GM12874 (cell line): ENCODE data around the gene RCN2.

Source experiments
- TF ChIP-seq, protein P1 (sequence below): IDR thresholded peaks from 2 replicates; pipeline ENCODE4 v1.5.1; 2011; ENCODE audit warnings: low read depth, mild to moderate bottlenecking, control low read depth, low read length, moderate library complexity; ENCODE audit not compliant: insufficient read depth

Gene RCN2

DNA sequence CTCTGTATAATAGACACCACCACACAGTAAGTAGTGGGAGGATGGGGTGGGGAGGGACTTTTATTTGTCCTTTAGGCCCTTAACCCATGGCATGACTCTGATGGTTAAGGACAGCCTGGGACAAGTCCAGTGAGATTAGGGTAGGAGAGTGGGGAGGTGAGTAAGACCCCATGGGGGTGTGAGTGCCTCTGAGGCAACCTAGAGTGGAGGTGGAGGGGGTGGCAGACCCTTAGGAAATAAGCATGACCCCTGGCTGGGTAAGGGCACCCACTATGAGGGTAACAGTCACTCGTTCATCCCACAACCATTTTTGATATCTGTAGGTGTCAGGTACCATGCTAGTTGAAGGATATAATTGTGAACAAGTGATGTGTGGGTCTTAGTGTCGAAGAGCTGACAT, 42.4 kb downstream of the RCN2 start:
- TF ChIP-seq, protein P1, sequence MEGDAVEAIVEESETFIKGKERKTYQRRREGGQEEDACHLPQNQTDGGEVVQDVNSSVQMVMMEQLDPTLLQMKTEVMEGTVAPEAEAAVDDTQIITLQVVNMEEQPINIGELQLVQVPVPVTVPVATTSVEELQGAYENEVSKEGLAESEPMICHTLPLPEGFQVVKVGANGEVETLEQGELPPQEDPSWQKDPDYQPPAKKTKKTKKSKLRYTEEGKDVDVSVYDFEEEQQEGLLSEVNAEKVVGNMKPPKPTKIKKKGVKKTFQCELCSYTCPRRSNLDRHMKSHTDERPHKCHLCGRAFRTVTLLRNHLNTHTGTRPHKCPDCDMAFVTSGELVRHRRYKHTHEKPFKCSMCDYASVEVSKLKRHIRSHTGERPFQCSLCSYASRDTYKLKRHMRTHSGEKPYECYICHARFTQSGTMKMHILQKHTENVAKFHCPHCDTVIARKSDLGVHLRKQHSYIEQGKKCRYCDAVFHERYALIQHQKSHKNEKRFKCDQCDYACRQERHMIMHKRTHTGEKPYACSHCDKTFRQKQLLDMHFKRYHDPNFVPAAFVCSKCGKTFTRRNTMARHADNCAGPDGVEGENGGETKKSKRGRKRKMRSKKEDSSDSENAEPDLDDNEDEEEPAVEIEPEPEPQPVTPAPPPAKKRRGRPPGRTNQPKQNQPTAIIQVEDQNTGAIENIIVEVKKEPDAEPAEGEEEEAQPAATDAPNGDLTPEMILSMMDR, result no peak

DNA sequence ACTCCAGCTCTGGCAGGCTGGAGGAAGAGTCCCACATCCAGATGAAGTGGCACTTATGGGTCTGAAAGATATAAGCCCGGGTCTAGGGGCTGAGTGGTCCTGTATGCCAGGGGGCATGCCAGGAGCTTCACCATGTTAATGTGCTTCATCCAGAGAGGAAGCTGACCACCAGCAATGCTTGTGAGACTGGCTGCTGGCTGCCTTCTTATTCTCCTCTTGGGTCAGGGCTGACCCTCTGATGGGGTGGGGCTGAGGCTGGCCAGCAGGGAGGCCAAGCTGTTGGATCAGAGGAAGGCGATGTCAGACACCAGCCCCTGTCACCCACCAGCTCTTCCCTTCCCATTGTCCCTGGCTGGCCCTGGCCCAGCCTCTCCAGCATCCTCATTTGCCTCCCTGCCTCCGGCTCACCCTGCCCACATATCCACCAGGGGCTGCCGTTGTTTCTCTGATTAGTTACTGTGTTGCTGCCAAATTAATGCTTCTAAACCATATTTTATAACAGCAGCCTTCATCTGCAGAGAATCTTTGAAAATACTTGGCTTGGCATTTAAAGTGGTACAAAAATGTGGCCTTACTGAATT, 43.0 kb downstream of the RCN2 start:
- TF ChIP-seq, protein P1, result no peak

DNA sequence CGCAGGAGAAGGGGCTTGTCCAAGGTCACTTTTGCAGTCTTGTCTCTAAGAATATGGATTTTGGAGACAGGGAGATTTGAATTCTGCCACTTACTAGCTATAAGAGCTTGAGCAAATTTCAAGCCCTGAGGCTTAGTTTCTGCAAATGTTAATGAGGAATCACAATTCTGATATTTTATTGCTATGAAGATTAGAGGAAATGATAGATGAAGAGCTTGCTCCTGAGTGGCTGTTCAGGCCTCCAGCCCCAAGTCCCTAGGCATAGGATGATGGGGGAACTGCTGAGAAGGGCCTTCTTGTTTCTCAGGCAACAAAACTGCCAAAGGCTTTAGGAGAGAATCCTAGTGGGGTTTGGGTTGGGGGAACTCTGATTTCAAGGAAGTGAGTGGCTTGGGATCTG, 44.6 kb downstream of the RCN2 start:
- TF ChIP-seq, protein P1, result no peak

DNA sequence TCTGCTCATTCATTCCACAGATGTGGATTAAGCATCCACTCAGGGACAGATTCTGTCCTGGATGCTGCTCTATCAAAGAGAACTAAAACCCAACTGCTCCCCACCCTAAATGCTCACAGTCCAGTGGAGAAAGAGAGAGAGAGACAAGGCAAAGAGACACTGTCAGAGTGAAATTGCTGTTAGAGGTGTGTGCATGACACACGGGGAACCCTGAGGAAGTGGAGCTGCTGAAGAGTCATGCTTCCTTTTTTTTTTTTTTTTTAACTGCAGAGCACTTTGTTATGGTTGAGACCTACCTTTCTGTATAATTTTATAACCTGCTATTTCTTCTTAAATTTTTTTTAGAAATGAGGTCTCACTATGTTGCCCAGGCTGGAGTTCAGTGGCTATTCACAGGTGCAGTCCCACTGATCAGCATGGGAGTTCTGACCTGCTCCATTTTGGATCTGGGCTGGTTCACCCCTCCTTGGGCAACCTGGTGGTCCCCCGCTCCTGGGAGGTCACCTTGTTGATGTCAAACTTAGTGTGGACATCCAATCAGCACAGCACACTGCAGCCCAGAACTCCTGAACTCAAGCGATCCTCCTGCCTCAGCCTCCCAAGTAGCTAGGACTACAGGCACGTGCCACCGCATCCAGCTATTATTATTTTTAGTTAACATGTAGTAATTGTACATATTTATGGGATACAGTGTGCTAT, 45.2 kb downstream of the RCN2 start:
- TF ChIP-seq, protein P1, result no peak

DNA sequence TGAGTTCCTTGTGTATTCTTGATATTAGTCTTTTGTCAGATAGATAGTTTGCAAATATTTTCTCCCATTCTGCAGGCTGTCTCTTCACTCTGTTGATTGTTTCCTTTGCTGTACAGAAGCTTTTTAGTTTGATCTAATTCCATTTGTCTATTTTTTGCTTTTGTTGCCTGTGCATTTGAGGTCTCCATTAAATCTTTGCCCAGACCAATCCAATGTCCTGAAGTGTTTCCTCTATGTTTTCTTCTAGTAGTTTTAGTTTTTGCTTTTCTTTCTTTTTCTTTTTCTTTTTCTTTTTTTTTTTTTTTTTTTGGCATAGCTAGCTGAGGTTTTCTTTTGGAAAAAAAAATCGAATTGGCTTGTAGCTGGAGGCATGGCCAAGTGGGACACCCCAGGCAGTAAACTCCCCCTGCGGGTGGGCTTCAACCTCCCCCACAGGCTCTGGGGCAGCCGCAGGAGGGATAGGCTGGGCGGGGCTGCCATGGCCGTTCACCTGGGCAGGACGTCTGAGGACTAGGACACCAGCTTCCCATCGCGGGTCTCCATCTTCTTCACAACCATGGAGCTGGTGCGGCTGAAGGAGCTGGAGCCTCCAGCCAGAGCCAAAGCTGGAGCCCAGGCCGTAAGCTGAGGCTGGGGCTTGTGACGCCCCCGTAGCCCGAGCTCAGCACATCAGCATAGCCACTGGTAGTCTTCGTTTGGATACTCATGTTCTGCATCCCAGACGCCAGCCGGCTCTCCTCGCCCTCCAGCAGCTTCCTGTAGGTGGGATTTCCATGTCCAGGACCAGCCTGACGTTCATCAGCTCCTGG, 47.2 kb downstream of the RCN2 start:
- TF ChIP-seq, protein P1, result no peak

DNA sequence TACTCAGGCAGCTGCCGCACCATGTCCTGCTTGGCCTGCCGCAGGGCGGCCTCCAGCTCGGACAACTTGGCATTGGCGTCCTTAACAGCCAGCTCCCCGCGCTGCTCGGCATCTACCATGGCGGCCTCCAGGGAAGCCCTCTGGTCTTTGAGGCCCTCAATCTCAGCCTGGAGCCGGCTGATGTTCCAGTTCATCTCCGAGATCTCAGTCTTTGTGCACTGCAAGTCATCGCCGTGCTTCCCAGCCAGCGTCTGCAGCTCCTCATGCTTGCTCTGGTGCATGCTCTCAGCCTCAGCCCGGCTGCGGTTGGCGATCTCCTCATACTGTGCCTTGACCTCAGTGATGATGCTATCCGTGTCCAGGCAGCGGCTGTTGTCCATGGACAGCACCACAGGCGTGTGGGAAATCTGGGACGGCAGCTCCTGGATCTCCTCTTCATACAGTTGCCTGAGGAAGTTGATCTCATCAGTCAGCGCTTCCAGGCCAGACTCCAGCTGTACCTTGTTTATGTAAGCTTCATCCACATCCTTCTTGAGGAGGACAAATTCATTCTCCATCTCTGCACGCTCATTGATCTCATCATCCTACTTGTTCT, 47.9 kb downstream of the RCN2 start:
- TF ChIP-seq, protein P1, result no peak

DNA sequence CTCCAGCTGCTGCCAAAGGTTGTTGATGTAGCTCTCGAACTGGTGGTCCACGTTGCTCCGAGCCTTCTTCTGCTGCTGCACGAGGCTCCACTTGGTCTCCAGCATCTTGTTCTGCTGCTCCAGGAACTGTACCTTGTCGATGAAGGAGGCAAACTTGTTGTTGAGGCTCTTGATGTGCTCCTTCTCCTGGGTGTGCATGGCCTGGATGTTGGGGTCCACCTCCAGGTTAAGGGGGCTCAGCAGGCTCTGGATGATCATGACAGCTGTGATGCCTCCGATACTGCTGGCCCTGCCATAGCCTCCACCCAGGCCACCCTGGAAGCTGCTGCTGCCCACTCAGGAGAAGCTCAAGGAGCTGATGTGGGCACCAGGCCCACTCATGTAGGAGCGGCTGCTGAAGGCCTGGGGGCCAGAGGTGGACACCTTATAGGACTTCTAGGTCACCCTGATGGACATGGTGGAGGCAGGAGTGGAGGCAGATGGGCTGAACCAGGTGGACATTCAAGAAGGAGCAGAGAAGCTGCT, 48.5 kb downstream of the RCN2 start:
- TF ChIP-seq, protein P1, result no peak
